PFSK-1 (cell line): Measurements from ENCODE around the gene MAPKBP1.

Experiments used
- FOXP2 ChIP-seq: optimal IDR thresholded peaks from 2 replicates; pipeline ENCODE3; 2011; ENCODE audit warnings: borderline replicate concordance, control low read depth, inconsistent platforms; ENCODE audit not compliant: insufficient read depth; ENCODE audit errors: extremely low read length, extremely low read depth
- POLR2AphosphoS5 ChIP-seq: IDR thresholded peaks from 2 replicates; pipeline ENCODE4 v1.6.1; 2012; ENCODE audit warnings: low read depth, mild to moderate bottlenecking, control low read depth, low read length, moderate library complexity
- REST ChIP-seq, 2 experiments: IDR thresholded peaks; 2 replicates each; pipeline versions ENCODE4 v1.6.1 to v1.8.0; 2011 to 2012; ENCODE audit warnings: low read depth in 2 of 2, low read length in 2 of 2, control low read depth in 1 of 2, inconsistent platforms in 1 of 2, mild to moderate bottlenecking in 1 of 2, moderate library complexity in 1 of 2; ENCODE audit not compliant: insufficient read depth in 1 of 2
- TAF1 ChIP-seq: IDR thresholded peaks from 2 replicates; pipeline ENCODE4 v1.6.1; 2012; ENCODE audit warnings: low read length, control low read depth, borderline replicate concordance; ENCODE audit not compliant: insufficient read depth

GRCh38 chr15:41804916-41805666 is 30.8 kb downstream of the MAPKBP1 start:
- TF ChIP-seq POLR2AphosphoS5 (no peak), REST (IDR thresholded peaks at IDR 0.05; ENCODE audit: insufficient read depth in 1 of 2, low read depth in 2 of 2, low read length in 2 of 2) (no peak), TAF1 (no peak), FOXP2 (no peak)
